Stimulated activated CD8-positive, alpha-beta memory T cell treated with anti-CD3 and anti-CD28 coated beads, Interleukin-15, amount 100 ng/mL, for 4 hours (primary cell): ENCODE results near the gene FNDC11.

Source experiments
- DNase-seq, 2 donors: peaks; one replicate each; pipeline ENCODE4 v3.0.0-alpha.2; 2020; ENCODE audit warnings: low read depth in 2 of 2

FNDC11 gene

GRCh38 chr20:63525185-63525584, 28.8 kb upstream of the FNDC11 start:
- DNase-seq, result no peak

DNA sequence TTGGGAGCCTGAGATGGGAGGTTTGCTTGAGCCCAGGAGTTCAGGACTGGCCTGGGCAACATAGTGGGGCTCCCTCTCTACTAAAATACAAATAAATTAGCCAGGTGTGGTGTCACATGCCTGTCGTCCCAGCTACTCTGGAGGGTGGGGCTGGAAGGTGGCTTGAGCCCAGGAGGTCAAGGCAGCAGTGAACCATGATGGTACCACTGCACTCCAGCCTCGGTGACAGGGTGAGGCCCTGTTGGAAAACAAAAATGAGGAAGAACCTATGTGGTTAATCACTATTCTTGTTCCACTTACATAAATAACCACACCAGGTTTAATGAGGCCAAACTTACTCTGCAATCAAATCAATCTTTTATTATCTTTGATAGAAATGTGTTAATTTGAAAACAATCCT, 28.0 kb upstream of the FNDC11 start:
- DNase-seq, result no peak

DNA sequence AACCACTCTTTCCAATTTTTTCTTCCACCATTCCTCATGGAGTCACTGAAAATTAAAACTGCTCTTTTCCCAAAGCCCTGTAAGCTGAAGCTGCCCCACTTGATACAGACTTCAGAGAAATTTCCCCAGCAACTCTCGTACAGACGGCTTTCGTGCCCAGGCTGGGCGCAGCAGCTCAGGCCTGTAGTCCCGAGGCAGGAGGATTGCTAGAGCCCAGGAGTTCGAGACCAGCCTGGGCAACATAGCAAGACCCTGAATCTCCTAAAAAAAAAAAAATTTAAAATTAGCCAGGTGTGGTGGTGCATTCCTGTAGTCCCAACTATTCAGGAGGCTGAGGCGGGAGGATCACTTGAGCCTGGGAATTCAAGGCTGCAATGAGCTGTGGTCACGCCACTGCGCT, 26.8 kb upstream of the FNDC11 start:
- DNase-seq, result no peak

- no peak for DNase-seq
Measured at GRCh38 chr20:63529180-63529860, 24.6 kb upstream of the FNDC11 start.

GRCh38 chr20:63529861-63530787, 23.8 kb upstream of the FNDC11 start:
- no peak for DNase-seq

DNA sequence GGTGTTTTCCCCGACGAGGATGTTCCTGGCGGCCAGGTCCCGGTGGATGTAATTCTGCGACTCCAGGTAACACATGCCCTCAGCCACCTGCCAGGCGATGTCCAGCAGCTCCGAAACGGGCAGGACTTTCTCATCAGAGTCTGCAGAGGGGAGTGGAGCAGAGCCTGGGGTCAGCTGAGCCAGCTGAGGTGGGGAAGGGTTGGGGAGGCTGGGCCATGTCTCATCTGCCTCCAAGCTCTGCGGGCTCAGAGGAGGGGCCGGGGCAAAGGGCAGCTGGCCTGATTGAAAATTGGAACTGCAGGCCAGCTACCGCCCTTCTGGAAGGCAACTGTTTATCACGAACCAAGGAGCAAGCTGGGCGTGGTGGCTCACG, 23.2 kb upstream of the FNDC11 start:
- no peak for DNase-seq

- no peak for DNase-seq
Measured at GRCh38 chr20:63531686-63532448, 22.1 kb upstream of the FNDC11 start.

GRCh38 chr20:63532449-63532971, 21.4 kb upstream of the FNDC11 start:
- no peak for DNase-seq

DNA sequence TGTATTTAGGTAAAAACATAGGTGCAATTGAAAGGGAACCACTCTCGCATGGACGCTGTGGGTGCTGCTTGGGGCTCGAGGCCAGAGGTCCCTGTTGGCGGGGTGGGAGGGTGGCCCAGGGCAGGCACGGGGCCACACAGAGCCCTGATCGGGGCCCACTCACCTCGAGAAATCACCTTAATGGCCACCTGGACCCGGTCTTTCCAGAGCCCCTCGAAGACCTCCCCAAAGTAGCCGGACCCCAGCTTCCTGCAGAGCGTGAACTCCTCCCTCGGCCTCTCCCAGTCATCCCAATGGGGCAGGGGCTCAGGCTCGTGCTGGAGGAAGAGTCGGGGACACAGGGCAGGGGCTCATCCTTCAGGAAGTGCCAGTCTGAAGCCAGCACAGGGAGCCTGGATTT, 20.6 kb upstream of the FNDC11 start:
- DNase-seq, result no peak

GRCh38 chr20:63533871-63534393, 20.0 kb upstream of the FNDC11 start:
- no peak for DNase-seq

DNA sequence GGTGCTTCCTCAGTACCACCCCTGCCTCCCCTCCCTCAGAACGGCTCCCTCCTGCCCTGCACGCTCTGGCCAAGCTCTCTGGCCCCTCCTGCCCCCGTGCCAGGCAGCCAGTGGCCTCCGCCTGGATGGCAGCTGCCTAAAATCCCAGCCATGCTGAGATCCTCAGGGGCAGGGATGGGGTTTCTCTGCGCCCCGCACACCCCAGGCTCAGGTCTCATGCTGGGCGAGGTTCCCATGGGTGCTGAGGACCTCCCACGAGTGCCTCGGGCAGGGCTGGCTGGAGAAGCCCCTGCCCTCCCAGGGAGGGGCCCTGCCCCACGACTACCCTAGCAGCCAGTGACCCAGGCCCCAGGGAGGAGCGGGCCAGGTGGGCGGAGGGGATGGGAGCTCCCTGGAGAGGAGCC, 19.5 kb upstream of the FNDC11 start:
- DNase-seq, result no peak

DNA sequence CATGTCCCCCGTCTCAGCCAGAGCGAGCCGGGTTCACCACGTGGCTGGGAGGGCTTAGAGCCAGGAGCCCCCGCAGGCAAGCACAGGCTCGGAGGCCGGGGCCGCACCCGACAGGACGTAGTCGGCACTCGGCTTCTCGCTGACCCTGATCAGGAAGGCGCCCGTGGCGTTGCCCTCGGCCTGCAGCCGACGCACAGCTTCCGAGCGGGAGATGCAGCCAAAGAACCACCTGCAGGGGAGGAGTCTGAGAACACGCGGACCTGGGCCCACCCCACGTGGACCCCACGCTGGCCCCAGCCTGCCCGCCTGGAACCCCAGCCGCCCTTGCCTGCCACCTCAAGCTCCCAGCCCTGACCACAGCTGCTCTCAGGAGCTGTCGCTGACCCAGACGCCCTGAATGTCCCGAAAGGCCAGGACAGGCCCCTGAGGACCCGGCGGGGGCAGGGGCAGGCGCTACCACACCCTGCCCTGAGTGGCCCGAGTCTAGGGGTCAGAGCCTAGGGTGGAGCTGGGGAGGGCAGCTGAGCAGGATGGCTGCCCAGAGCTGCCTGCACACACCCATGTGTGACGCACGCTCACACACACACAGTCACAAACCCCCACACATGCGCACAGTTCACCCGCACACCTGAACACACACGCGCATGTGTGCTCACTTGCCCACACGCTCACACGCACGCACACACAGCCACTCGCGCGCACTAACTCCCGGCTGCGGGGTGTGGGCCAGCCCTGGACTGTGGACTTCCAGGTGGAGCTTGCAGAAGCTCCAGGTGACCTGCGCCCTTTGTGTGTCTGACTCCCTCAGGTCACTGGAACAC, 18.9 kb upstream of the FNDC11 start:
- DNase-seq, result no peak

DNA sequence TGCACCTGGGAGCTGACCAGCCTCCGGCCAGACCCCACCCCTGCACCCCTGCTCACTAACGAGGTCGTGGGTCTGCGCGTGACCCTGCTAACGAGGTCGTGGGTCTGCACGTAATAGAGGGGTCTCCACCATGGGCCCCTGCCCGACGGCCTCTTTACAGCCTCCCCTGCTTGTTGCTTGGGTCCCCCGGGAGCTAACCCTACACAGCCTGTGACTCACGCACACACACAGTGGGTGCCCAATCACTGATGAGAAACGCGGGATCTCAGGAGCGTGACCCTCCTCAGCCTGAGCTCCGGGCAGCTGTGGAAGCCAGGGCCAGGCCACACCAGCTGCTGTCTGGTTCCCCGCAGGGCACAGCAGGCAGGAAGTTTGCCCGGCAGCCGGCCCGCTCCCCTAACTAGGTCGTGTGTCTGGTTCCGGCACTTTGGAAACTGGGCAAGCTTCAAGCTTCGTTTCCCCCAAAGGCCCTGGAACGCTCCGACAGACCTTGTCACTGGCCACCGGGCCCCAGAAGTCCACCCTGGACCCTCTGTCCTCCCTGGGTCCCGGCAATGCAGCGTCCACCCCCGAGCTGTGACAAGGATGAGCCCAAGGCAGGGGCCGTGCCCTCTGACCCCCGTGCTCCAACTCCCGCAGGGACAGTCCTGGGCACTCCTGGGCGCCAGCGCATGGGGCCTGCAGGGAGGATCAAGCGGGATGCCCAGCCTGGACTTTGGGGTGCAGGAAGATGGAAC, 17.6 kb upstream of the FNDC11 start:
- DNase-seq, result no peak

- no peak for DNase-seq
Measured at GRCh38 chr20:63536997-63537524, 16.9 kb upstream of the FNDC11 start, which contains the start of gene PTK6. TSS of gene PTK6 (minus strand) at chr20:63537376. CDS start at chr20:63537314, 62 bp downstream.

GRCh38 chr20:63537525-63538203, 16.3 kb upstream of the FNDC11 start:
- DNase-seq, result peak; percentile 85 to 86

GRCh38 chr20:63538204-63539091, 15.5 kb upstream of the FNDC11 start:
- no peak for DNase-seq

- no peak for DNase-seq
Measured at GRCh38 chr20:63539092-63539430, 14.9 kb upstream of the FNDC11 start.
